ENCODE measurements around the gene SCCPDH.
A peak's percentile ranks its signal among the peaks of the same experiment; 100 is the strongest.
"Not testable (repeated sequence)": the region's sequence is repeated elsewhere in the genome, so short reads cannot be mapped to it uniquely, and the experiment has no call there.

SCCPDH gene

GRCh38 chr1:246801241-246802020 lies 77.2 kb downstream of the SCCPDH start:
- DNase-seq: peak; percentile 36

- no peak for DNase-seq
Measured at GRCh38 chr1:246803373-246803772, 79.2 kb downstream of the SCCPDH start.

- DNase-seq: no peak
Measured at GRCh38 chr1:246803883-246804282, 79.7 kb downstream of the SCCPDH start.

- no peak for DNase-seq
Measured at GRCh38 chr1:246805135-246805716, 81.0 kb downstream of the SCCPDH start.

- no peak for DNase-seq
Measured at GRCh38 chr1:246809473-246809872, 85.3 kb downstream of the SCCPDH start.

GRCh38 chr1:246811985-246812384 lies 87.8 kb downstream of the SCCPDH start:
- no peak for DNase-seq

GRCh38 chr1:246813325-246813724 lies 89.1 kb downstream of the SCCPDH start:
- not testable (repeated sequence) for DNase-seq

- no peak for DNase-seq
Measured at GRCh38 chr1:246814890-246815289, 90.7 kb downstream of the SCCPDH start.

GRCh38 chr1:246815693-246816270 lies 91.6 kb downstream of the SCCPDH start:
- DNase-seq: no peak

Measured in eye (tissue), 1 donor.